ENCODE data around the gene FLNB.
A peak's percentile ranks its signal among the peaks of the same experiment; 100 is the strongest.

Gene FLNB

DNA sequence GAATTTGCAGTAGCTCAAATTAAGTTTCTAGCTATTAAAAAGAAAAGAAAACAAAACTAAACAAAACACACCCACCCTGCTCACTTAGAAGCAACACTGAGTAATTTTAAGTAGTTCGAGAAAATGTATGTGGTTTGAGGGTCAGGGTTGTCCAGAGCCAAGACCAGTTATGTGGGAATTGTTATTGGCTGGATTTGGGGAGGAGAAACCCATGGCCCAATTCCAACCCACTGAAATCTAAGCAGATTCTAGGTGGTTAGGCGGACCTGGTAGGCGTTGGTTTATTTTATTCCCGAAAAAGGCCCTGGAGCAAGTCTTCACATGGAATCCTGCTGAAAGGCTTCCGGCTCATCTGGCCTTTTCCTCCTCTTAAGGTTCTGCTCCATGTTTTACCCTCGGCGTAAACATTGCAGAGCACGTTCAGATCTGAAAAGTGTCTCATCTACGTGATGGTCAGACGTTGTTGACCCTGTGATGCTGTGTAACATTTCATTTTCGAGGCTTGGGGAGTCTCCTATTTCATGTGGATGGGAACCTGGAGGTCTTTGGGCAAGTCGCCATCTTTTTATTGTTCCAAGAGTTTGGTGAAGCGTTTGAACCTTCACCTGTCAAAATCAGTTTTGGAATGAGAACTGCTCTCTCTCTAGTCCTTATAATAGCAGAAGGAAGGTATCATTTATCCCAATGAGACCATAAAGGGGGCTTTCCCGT, 64.0 kb downstream of the FLNB start:
- TF ChIP-seq, protein P1, sequence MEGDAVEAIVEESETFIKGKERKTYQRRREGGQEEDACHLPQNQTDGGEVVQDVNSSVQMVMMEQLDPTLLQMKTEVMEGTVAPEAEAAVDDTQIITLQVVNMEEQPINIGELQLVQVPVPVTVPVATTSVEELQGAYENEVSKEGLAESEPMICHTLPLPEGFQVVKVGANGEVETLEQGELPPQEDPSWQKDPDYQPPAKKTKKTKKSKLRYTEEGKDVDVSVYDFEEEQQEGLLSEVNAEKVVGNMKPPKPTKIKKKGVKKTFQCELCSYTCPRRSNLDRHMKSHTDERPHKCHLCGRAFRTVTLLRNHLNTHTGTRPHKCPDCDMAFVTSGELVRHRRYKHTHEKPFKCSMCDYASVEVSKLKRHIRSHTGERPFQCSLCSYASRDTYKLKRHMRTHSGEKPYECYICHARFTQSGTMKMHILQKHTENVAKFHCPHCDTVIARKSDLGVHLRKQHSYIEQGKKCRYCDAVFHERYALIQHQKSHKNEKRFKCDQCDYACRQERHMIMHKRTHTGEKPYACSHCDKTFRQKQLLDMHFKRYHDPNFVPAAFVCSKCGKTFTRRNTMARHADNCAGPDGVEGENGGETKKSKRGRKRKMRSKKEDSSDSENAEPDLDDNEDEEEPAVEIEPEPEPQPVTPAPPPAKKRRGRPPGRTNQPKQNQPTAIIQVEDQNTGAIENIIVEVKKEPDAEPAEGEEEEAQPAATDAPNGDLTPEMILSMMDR (conservative IDR thresholded peaks at IDR 0.05; ENCODE audit: low read depth), result no peak
- ChIA-PET CTCF (no interaction called here), POLR2A (ENCODE audit: low non-redundant PET) (no interaction called here)
- DNase-seq (ENCODE audit: low spot score), result no peak
- no peak overlapping the region for H3K27ac ChIP-seq

DNA sequence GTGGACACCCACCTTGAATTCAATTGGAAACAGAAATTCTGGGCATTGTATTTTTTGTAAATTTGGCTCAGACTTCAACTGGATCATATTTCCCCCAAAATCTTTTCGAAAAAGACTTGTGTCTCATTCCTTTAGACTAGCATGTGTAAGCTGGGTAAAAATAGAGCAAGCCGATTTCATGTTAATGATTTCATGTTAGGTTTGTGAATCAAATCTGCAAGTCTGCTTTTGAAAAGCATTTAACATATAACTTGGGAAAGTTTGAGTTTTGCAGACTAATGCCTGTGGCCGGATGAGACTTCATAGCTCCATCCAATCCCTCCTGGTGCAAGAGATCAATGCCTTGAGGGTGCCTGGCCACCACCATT, 64.5 kb downstream of the FLNB start:
- ChIA-PET CTCF (no interaction called here), POLR2A (ENCODE audit: low non-redundant PET) (no interaction called here)
- no peak for DNase-seq (ENCODE audit: low spot score)
- TF ChIP-seq, protein P1 (conservative IDR thresholded peaks at IDR 0.05; ENCODE audit: low read depth), result no peak
- no peak overlapping the region for H3K27ac ChIP-seq

DNA sequence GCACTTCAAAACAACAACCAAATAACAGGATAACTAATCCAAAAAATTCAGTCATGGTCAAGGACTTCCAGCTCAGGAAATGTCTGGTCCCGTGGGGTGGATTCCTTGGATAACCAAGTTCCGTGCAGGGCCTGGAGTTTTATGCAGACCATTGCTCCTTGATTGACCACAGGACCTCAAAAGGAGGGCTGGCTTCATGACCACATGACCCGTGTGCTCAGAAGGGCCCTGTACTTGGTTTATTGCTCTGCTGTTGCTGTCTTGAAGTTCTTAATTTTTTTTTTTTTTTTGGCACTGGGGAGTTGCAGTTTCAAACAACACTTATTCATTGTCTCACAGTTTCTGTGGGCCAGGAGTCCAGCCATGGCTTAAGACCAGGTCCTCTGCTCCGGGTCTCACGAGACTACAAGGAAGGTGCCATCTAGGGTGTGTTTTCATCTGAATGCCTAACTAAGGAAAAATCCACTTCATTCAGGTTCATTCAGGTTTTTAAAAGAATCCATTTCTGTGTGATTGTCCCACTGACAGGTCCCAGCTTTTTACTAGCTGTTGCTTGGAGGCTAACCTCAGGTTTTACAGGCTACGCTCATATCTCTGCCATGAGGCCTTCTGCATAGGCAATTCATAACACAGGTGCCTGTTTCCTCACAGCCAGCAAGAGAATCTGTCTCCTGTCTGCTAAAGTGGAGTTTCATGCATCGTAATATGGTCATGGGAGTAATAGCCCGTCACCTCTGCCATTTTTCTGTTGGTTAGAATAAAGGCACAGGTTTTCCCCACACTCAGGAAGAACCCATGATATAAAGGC, 65.3 kb downstream of the FLNB start:
- ChIA-PET CTCF (no interaction called here), POLR2A (ENCODE audit: low non-redundant PET) (no interaction called here)
- TF ChIP-seq, protein P1 (conservative IDR thresholded peaks at IDR 0.05; ENCODE audit: low read depth), result no peak
- DNase-seq (ENCODE audit: low spot score), result no peak
- no peak overlapping the region; the same call in 1 of the 2 replicates for H3K27ac ChIP-seq

DNA sequence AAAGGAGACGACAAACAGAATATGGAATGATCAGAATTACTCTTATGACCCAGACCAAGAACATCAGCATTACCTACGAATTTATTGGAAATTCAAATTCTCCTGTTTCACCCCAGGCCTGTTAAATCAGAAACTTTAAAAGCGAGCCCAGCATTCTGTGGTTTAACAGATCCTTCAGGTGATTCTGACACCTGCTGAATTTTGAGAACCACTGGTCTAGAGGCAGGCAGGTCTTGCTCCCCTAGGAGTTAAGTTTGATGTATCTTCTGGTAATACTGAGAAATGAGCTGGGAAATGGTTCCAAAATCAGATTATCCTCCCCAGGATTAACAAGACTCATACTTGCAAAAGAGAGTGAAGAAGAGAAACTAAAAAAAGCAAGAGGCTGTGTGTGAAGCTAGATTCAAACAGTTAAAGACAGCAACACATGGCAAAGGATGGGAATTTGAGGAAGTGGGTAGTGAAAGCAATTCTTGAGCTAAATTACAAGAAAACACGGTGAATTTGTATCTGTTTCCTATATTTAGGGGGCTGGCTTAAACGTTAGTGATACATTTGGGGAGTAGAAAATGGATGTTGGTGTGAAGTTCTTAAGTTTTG, 66.0 kb downstream of the FLNB start:
- ChIA-PET POLR2A (ENCODE audit: low non-redundant PET) (no interaction called here), CTCF (no interaction called here)
- no peak for DNase-seq (ENCODE audit: low spot score)
- H3K27ac ChIP-seq, result no peak overlapping the region
- TF ChIP-seq, protein P1 (conservative IDR thresholded peaks at IDR 0.05; ENCODE audit: low read depth), result no peak

DNA sequence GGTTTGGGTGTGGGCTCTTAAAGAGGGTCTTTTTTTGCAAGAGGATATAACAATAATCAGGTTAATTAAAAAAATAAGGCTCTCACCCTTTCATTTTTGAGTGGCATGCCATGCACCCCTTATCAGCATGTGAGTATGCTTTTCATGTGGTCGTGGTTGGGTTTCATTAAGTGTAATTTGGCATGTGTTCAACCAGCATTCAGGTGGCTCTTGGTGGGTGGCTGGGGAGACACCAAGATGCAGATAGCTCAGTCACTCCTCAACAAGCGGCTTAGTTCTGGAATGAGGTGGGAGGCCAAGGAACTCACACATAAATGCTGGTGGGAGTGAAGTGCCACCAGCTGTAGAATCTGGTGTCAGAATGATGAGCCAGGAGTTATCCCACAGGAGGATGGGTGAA, 66.8 kb downstream of the FLNB start:
- ChIA-PET CTCF (no interaction called here), POLR2A (ENCODE audit: low non-redundant PET) (no interaction called here)
- peak overlapping the region; percentile 48 for H3K27ac ChIP-seq
- DNase-seq (ENCODE audit: low spot score), result no peak
- TF ChIP-seq, protein P1 (conservative IDR thresholded peaks at IDR 0.05; ENCODE audit: low read depth), result no peak

DNA sequence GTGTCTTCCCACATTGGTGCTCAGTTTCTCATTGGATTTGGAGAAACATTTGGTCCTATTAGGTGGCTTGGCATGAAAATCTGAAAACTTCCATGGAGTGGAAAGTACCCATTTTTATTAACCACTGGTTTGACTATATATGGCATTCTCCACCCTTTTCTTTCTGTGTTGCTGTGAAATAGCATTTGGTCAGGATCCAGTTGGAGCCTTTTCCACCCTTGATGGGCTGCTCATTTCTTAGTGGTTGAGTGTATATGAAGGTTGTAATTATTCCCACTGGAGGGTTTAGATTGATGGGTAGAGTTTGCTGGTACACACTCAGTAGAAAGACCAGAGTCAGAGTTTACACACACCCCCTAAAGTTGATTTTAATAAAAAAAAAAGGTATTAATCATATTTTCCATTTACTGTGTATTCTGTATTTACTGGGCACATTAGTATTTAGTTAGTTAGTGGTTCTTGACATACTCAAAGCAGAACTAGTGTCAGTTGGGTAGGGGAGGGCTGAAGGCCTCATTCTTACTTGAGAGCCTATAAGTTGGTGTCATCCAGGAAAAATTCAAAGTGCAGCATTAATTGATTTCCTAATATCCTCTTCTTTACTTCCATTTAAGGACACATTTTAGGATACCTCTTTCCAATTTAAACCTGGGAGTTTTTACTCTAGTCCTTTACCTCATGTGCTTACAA, 69.5 kb downstream of the FLNB start:
- ChIA-PET POLR2A (ENCODE audit: low non-redundant PET) (no interaction called here), CTCF (no interaction called here)
- TF ChIP-seq, protein P1 (conservative IDR thresholded peaks at IDR 0.05; ENCODE audit: low read depth), result no peak
- no peak overlapping the region for H3K27ac ChIP-seq
- no peak for DNase-seq (ENCODE audit: low spot score)
